Esophagus squamous epithelium (tissue), 5 donors: Measurements from ENCODE around the gene SLC41A1. TPM values are rescaled to one million over a fixed set of nuclear protein-coding genes. Genes with fewer than 3 reads are reported as not detected.

Experiments
- DNase-seq: peaks from one replicate; lab custom pipeline; 2025; lab: John Stamatoyannopoulos, UW
- H3K27ac ChIP-seq, 4 donors: fragments of 200-600 bp; sonication (generic); one replicate each; pipeline ENCODE4 v1.5.1; 2016 to 2019; ENCODE audit warnings: mild to moderate bottlenecking in 1 of 4
- H3K27me3 ChIP-seq, 4 donors: fragments of 200-600 bp; sonication (generic); 1 replicate in 3 of 4; 2 replicates in 1 of 4; pipeline versions ENCODE4 v1.5.1 to v1.6.0; 2017 to 2021; ENCODE audit warnings: antibody characterized with exemption in 1 of 4
- H3K36me3 ChIP-seq, 3 donors: fragments of 200-600 bp; sonication (generic); one replicate each; pipeline ENCODE4 v1.5.1; 2016 to 2019
- H3K4me1 ChIP-seq, 3 donors: fragments of 200-600 bp; sonication (generic); one replicate each; pipeline ENCODE4 v1.5.1; 2017 to 2019
- H3K4me3 ChIP-seq, 4 donors: fragments of 200-600 bp; sonication (generic); 1 replicate in 3 of 4; 2 replicates in 1 of 4; pipeline ENCODE4 v1.5.1; 2016 to 2019; ENCODE audit warnings: mild to moderate bottlenecking in 2 of 4, moderate library complexity in 1 of 4
- H3K9me3 ChIP-seq, 3 donors: fragments of 200-600 bp; sonication (generic); one replicate each; pipeline ENCODE4 v1.5.1; 2016 to 2019
- CTCF ChIP-seq, 6 experiments: fragments of 450-650 bp in 4 of 6; fragments of 200-600 bp in 2 of 6; sonication (generic) in 2 of 6; IDR thresholded peaks; one replicate each; pipeline ENCODE4 v1.5.1; 2016 to 2019; ENCODE audit warnings: antibody characterized with exemption in 6 of 6, mild to moderate bottlenecking in 4 of 6, moderate library complexity in 4 of 6
- POLR2A ChIP-seq, 4 donors: fragments of 450-650 bp; IDR thresholded peaks; one replicate each; pipeline ENCODE4 v1.6.1; 2017; ENCODE audit warnings: antibody characterized with exemption in 4 of 4, mild to moderate bottlenecking in 4 of 4, moderate library complexity in 3 of 4
- WGBS, 2 donors: methylation state at CpG; one replicate each; pipeline ENCODE4 v1.1.5; 2018; 5-methylcytosine and 5-hydroxymethylcytosine counted together
- intact Hi-C: fragments of 100-400 bp; cut with DNase I; formaldehyde crosslinking; loops from one replicate; pipeline ENCODE4 v1.15.0; 2022
- total RNA-seq, 4 donors: library from RNA; depleted of rRNA; stranded (reverse); fragments of >200 nt; gene quantifications; one replicate each; pipeline ENCODE4 v1.1.0, GENCODE V29; 2016
- donor health status: DM: yes; HTN: yes; CAD: no.

Gene SLC41A1
- total RNA-seq, 4 donors from 2014 or later = 5.2 to 14.1 (median 8.3) TPM

DNA sequence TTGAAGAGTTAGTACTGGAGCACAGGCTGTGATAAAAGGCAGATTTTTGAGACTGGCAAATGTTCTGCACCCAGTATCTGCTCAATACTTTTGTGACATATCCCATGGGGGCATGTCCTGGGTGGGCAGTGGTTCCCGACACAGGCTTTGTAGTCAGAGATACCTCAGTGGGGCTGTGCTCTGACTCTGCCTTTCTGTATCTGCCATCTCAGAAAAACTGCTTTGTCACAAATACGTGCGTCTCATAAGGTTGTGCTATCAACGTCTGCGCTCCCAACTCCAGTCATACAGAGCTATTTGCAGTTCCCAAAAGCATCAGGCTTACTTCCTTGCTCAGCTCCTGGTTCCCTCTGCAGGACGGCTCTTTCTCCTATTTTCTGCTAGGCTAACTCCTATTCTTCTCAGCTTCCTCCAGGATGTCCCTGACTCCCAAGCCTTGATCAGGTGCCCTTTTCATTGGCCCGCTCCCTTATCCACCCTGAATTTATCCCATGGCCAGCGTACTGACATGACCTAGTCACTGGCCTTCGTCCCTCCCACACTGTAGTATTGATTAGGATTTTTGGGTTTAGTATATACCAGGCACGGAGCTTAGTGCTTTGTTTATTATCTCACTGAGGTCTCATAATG, 25.6 kb downstream of the SLC41A1 start:
- Histone ChIP-seq H3K9me3 (no peaks in the 10 kb centered on the region), H3K36me3 (peaks cover 0 to 22% (median 0%) of the 10 kb centered on the region in 3 donors), H3K4me3 (no peak overlapping the region), H3K4me1 (no peaks in the 10 kb centered on the region), H3K27me3 (no peaks in the 10 kb centered on the region), H3K27ac (no peak overlapping the region)
- no peak for DNase-seq
- TF ChIP-seq CTCF (IDR thresholded peaks at IDR 0.05) (no peak), POLR2A (IDR thresholded peaks at IDR 0.05) (no peak)
- 82 to 88% methylated on average over 10 of the region's 10 CpGs for WGBS, 2 donors
- intact Hi-C loops = no loop called here

DNA sequence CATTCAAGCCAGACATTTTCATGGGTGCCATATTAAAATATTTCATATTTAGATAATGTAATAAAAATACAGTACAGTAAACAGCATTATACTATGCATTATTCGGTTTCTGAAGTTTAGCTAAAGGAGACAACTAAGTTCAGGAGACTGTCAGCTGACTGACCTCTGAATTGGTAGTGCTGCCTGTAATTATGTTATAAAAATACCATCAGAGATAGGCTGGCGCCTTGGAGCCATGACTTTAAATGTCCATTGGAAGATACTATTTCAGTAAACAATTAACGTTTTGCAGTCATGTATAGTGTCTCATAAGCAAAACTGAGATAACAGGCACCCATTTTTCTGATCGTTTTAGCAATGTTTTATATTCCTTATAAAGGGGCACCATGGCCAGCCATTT, 26.4 kb downstream of the SLC41A1 start:
- no peak for DNase-seq
- no peaks in the 10 kb centered on the region for H3K4me1 ChIP-seq

GRCh38 chr1:205785446-205785845, 27.6 kb downstream of the SLC41A1 start:
- H3K4me3 ChIP-seq = no peak overlapping the region
- no peaks in the 10 kb centered on the region for H3K9me3 ChIP-seq
- no peaks in the 10 kb centered on the region for H3K4me1 ChIP-seq
- intact Hi-C loops = no loop called here
- TF ChIP-seq POLR2A (IDR thresholded peaks at IDR 0.05) = no peak
- no peak for TF ChIP-seq CTCF (IDR thresholded peaks at IDR 0.05)
- no peaks in the 10 kb centered on the region for H3K27me3 ChIP-seq
- H3K27ac ChIP-seq = no peak overlapping the region
- DNase-seq = no peak
- H3K36me3 ChIP-seq = peaks cover 0 to 11% (median 0%) of the 10 kb centered on the region in 3 donors
- 91 to 94% methylated on average over 9 of the region's 9 CpGs for WGBS, 2 donors

More for the DNA sequence above, 26.4 kb downstream of the SLC41A1 start:
- WGBS, 2 donors = 58 to 64% methylated on average over 4 of the region's 4 CpGs
- intact Hi-C loops = no loop called here
- TF ChIP-seq CTCF (IDR thresholded peaks at IDR 0.05) (no peak), POLR2A (IDR thresholded peaks at IDR 0.05) (no peak)
- H3K9me3 ChIP-seq = no peaks in the 10 kb centered on the region
- H3K27me3 ChIP-seq = no peaks in the 10 kb centered on the region
- H3K27ac ChIP-seq = no peak overlapping the region
- no peak overlapping the region for H3K4me3 ChIP-seq
- H3K36me3 ChIP-seq = peaks cover 0 to 19% (median 0%) of the 10 kb centered on the region in 3 donors

- Histone ChIP-seq H3K36me3 (no peaks in the 10 kb centered on the region), H3K27ac (no peak overlapping the region), H3K4me3 (no peak overlapping the region), H3K27me3 (no peaks in the 10 kb centered on the region), H3K9me3 (no peaks in the 10 kb centered on the region), H3K4me1 (no peaks in the 10 kb centered on the region)
- DNase-seq = no peak
- no peak for TF ChIP-seq CTCF (IDR thresholded peaks at IDR 0.05)
- TF ChIP-seq POLR2A (IDR thresholded peaks at IDR 0.05) = no peak
- intact Hi-C loops = no loop called here
- WGBS, 2 donors = 75 to 76% methylated on average over 4 of the region's 4 CpGs
These were observed 29.1 kb downstream of the SLC41A1 start for GRCh38 chr1:205783904-205784303.

- Histone ChIP-seq H3K36me3 (no peaks in the 10 kb centered on the region), H3K27me3 (no peaks in the 10 kb centered on the region), H3K9me3 (no peaks in the 10 kb centered on the region), H3K4me1 (no peaks in the 10 kb centered on the region), H3K4me3 (no peak overlapping the region), H3K27ac (no peak overlapping the region)
- TF ChIP-seq POLR2A (IDR thresholded peaks at IDR 0.05) = no peak
- intact Hi-C loops = no loop called here
- DNase-seq = no peak
These were observed 29.6 kb downstream of the SLC41A1 start for GRCh38 chr1:205783433-205783795.
